ENCODE results near the gene ZDHHC17. TPM values are rescaled to one million over a fixed set of nuclear protein-coding genes. Genes with fewer than 3 reads are reported as not detected.

Gene ZDHHC17
- total RNA-seq, 1 experiment from 2014 or later, result 31.4 TPM

- CTCF ChIA-PET, result no interaction called here
- Mint-ChIP-seq H3K27ac (ENCODE audit: unreplicated experiment) (no peak overlapping the region), H3K4me3 (ENCODE audit: low read depth, unreplicated experiment) (no peak overlapping the region), H3K36me3 (ENCODE audit: insufficient read depth, unreplicated experiment) (no peaks in the 10 kb centered on the region), H3K27me3 (ENCODE audit: unreplicated experiment) (no peaks in the 10 kb centered on the region), H3K4me1 (ENCODE audit: low read depth, unreplicated experiment) (no peaks in the 10 kb centered on the region), H3K9me3 (ENCODE audit: low read depth, unreplicated experiment) (no peaks in the 10 kb centered on the region)
- intact Hi-C loops (cut with micrococcal nuclease; ENCODE audit: unreplicated experiment), result no loop called here
- BruUV-seq (replicated peaks), result no TSS peak
- TF ChIP-seq CTCF (IDR thresholded peaks at IDR 0.05; ENCODE audit: unreplicated experiment), result no peak
- no peak for DNase-seq
Measured at GRCh38 chr12:76836633-76837032, 72.7 kb downstream of the ZDHHC17 start.

- CTCF ChIA-PET, result no interaction called here
- TF ChIP-seq CTCF (IDR thresholded peaks at IDR 0.05; ENCODE audit: unreplicated experiment), result no peak
Measured at GRCh38 chr12:76847260-76847659, 83.3 kb downstream of the ZDHHC17 start.

GRCh38 chr12:76848132-76848531 lies 84.2 kb downstream of the ZDHHC17 start:
- CTCF ChIA-PET, result no interaction called here
- Mint-ChIP-seq H3K9me3 (ENCODE audit: low read depth, unreplicated experiment) (no peaks in the 10 kb centered on the region), H3K27me3 (ENCODE audit: unreplicated experiment) (no peaks in the 10 kb centered on the region), H3K4me1 (ENCODE audit: low read depth, unreplicated experiment) (no peaks in the 10 kb centered on the region), H3K4me3 (ENCODE audit: low read depth, unreplicated experiment) (no peak overlapping the region), H3K36me3 (ENCODE audit: insufficient read depth, unreplicated experiment) (no peaks in the 10 kb centered on the region), H3K27ac (ENCODE audit: unreplicated experiment) (no peak overlapping the region)
- no peak for TF ChIP-seq CTCF (IDR thresholded peaks at IDR 0.05; ENCODE audit: unreplicated experiment)
- DNase-seq, result no peak
- intact Hi-C loops (cut with micrococcal nuclease; ENCODE audit: unreplicated experiment), result no loop called here
- BruUV-seq (replicated peaks), result no TSS peak

More at GRCh38 chr12:76847260-76847659, 83.3 kb downstream of the ZDHHC17 start:
- Mint-ChIP-seq H3K27ac (ENCODE audit: unreplicated experiment) (no peak overlapping the region), H3K9me3 (ENCODE audit: low read depth, unreplicated experiment) (no peaks in the 10 kb centered on the region), H3K27me3 (ENCODE audit: unreplicated experiment) (no peaks in the 10 kb centered on the region), H3K4me1 (ENCODE audit: low read depth, unreplicated experiment) (no peaks in the 10 kb centered on the region), H3K4me3 (ENCODE audit: low read depth, unreplicated experiment) (no peak overlapping the region), H3K36me3 (ENCODE audit: insufficient read depth, unreplicated experiment) (no peaks in the 10 kb centered on the region)
- intact Hi-C loops (cut with micrococcal nuclease; ENCODE audit: unreplicated experiment), result no loop called here
- no TSS peak for BruUV-seq (replicated peaks)
- no peak for DNase-seq

GRCh38 chr12:76852106-76852505 lies 88.2 kb downstream of the ZDHHC17 start:
- Mint-ChIP-seq H3K27me3 (ENCODE audit: unreplicated experiment) (no peaks in the 10 kb centered on the region), H3K4me3 (ENCODE audit: low read depth, unreplicated experiment) (no peak overlapping the region), H3K9me3 (ENCODE audit: low read depth, unreplicated experiment) (no peaks in the 10 kb centered on the region), H3K4me1 (ENCODE audit: low read depth, unreplicated experiment) (no peaks in the 10 kb centered on the region), H3K27ac (ENCODE audit: unreplicated experiment) (no peak overlapping the region), H3K36me3 (ENCODE audit: insufficient read depth, unreplicated experiment) (no peaks in the 10 kb centered on the region)
- DNase-seq, result no peak
- intact Hi-C loops (cut with micrococcal nuclease; ENCODE audit: unreplicated experiment), result no loop called here
- no TSS peak for BruUV-seq (replicated peaks)
- CTCF ChIA-PET, result no interaction called here
- no peak for TF ChIP-seq CTCF (IDR thresholded peaks at IDR 0.05; ENCODE audit: unreplicated experiment)

- CTCF ChIA-PET, result no interaction called here
- no peaks in the 10 kb centered on the region for H3K9me3 Mint-ChIP-seq (ENCODE audit: low read depth, unreplicated experiment)
- no peak overlapping the region for H3K4me3 Mint-ChIP-seq (ENCODE audit: low read depth, unreplicated experiment)
- H3K27ac Mint-ChIP-seq (ENCODE audit: unreplicated experiment), result no peak overlapping the region
- BruUV-seq (replicated peaks), result no TSS peak
- DNase-seq, result no peak
- no peak for TF ChIP-seq CTCF (IDR thresholded peaks at IDR 0.05; ENCODE audit: unreplicated experiment)
- H3K4me1 Mint-ChIP-seq (ENCODE audit: low read depth, unreplicated experiment), result no peaks in the 10 kb centered on the region
- intact Hi-C loops (cut with micrococcal nuclease; ENCODE audit: unreplicated experiment), result no loop called here
- no peaks in the 10 kb centered on the region for H3K36me3 Mint-ChIP-seq (ENCODE audit: insufficient read depth, unreplicated experiment)
- H3K27me3 Mint-ChIP-seq (ENCODE audit: unreplicated experiment), result no peaks in the 10 kb centered on the region
Measured at GRCh38 chr12:76855271-76855670, 91.4 kb downstream of the ZDHHC17 start.

Data from Calu3 (cell line).